Transverse colon (tissue), 4 donors: ENCODE results near the gene BTF3L4. TPM values are rescaled to one million over a fixed set of nuclear protein-coding genes. Genes with fewer than 3 reads are reported as not detected.
A peak's percentile ranks its signal among the peaks of the same experiment; 100 is the strongest.

Source experiments
- DNase-seq: peaks from one replicate; pipeline ENCODE4 v3.0.0-alpha.2; 2019
- H3K27ac ChIP-seq, 4 donors: fragments of 200-600 bp; sonication (generic); 2 replicates each; pipeline ENCODE4 v1.5.1; 2016 to 2018; ENCODE audit warnings: inconsistent platforms in 4 of 4
- H3K27me3 ChIP-seq: fragments of 200-600 bp; sonication (generic); 2 replicates; pipeline ENCODE4 v1.5.1; 2017; ENCODE audit warnings: inconsistent platforms
- H3K36me3 ChIP-seq, 4 donors: fragments of 200-600 bp; sonication (generic); 2 replicates each; pipeline ENCODE4 v1.5.1; 2017 to 2019; ENCODE audit warnings: inconsistent platforms in 4 of 4
- H3K4me1 ChIP-seq, 4 donors: fragments of 200-600 bp; sonication (generic); 2 replicates each; pipeline ENCODE4 v1.5.1; 2017 to 2020; ENCODE audit warnings: inconsistent platforms in 4 of 4
- H3K4me3 ChIP-seq, 4 donors: fragments of 200-600 bp; sonication (generic); 1 replicate in 1 of 4; 2 replicates in 3 of 4; pipeline versions ENCODE4 v1.5.1 to v1.6.1; 2017 to 2019; ENCODE audit warnings: inconsistent platforms in 4 of 4
- H3K9me3 ChIP-seq, 2 donors: fragments of 200-600 bp; sonication (generic); 2 replicates each; pipeline ENCODE4 v1.5.1; 2017 to 2019; ENCODE audit warnings: inconsistent platforms in 2 of 2
- EP300 ChIP-seq: sonication (generic); formaldehyde crosslinking; IDR thresholded peaks from one replicate; pipeline ENCODE4 v1.6.1; 2017; ENCODE audit warnings: antibody characterized with exemption, low read depth
- POLR2A ChIP-seq: fragments of 450-650 bp; IDR thresholded peaks from one replicate; pipeline ENCODE4 v1.6.1; 2016; ENCODE audit warnings: antibody characterized with exemption, mild to moderate bottlenecking, moderate library complexity
- POLR2AphosphoS5 ChIP-seq, 3 donors: sonication (generic); formaldehyde crosslinking; IDR thresholded peaks; one replicate each; pipeline ENCODE4 v1.6.1; 2016; ENCODE audit warnings: antibody characterized with exemption in 3 of 3
- WGBS, 2 donors: methylation state at CpG; one replicate each; pipeline ENCODE4 v1.1.5; 2018; ENCODE audit warnings: low coverage in 1 of 2; 5-methylcytosine and 5-hydroxymethylcytosine counted together
- in situ Hi-C, 4 donors: fragments of 200-750 bp; cut with MboI; loops; one replicate each; pipeline versions ENCODE4 v1.15.0 to v1.15.1; 2017; ENCODE audit warnings: low sequenced_read_pairs in 3 of 4, low pct_ligation_motif_present in 1 of 4, low pct_unique_long_range_greater_than_20kb in 1 of 4
- intact Hi-C: fragments of 100-400 bp; cut with DNase I; formaldehyde crosslinking; loops from one replicate; pipeline ENCODE4 v1.15.1; 2023; ENCODE audit warnings: low total_unique reads
- total RNA-seq, 4 donors: library from RNA; depleted of rRNA; stranded (reverse); fragments of >200 nt; gene quantifications; one replicate each; pipeline ENCODE4 v1.1.0, GENCODE V29; 2016
- TF ChIP-seq, protein P1 (sequence below), 5 experiments: fragments of 200-600 bp in 3 of 5; fragments of 450-650 bp in 2 of 5; sonication (generic) in 3 of 5; IDR thresholded peaks; 1 replicate in 2 of 5; 2 replicates in 3 of 5; pipeline ENCODE4 v1.5.1; 2016 to 2017; ENCODE audit warnings: antibody characterized with exemption in 5 of 5, inconsistent platforms in 3 of 5, mild to moderate bottlenecking in 2 of 5, moderate library complexity in 1 of 5

BTF3L4 gene
- total RNA-seq, 4 donors from 2014 or later = 5.2 to 32.1 (median 14.2) TPM

DNA sequence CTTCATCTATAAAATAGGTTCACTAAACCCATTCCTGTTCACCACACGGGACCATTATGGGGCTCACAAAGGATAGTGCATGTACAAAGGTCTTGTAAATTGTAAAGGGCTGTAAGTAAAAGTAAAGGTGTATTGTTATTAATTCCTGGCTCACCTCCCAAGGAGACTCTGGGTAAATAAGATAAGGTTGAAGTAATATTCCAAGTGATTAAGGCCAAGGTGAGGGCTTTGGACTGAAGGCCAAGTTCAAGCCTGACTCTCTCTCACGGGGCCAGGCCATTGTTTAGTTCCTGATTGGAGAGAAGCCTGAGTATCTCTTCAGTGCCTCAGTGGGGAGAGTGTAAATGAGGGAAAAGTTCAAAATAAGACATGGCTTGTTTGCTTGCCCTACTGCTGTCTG lies 66.3 kb downstream of the BTF3L4 start:
- intact Hi-C loops = no loop called here

DNA sequence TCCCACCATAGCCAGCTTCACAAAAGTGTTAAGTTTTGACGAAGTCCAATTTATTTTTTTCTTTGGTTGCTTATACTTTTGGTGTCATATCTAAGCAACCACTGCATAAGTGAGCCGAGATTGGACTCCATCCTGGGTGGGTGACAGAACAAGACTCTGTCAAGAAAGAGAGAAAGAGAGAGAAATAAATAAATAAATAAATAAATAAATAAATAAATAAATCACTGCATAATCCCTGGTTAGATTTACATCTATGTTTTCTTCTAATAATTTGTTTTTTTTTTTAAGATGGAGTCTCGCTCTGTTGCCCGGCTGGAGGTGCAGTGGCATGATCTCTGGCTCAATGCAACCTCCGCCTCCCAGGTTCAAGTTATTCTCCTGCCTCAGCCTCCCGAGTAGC lies 67.5 kb downstream of the BTF3L4 start:
- TF ChIP-seq POLR2AphosphoS5 (IDR thresholded peaks at IDR 0.05) (no peak), EP300 (no peak), POLR2A (no peak)
- TF ChIP-seq, protein P1, sequence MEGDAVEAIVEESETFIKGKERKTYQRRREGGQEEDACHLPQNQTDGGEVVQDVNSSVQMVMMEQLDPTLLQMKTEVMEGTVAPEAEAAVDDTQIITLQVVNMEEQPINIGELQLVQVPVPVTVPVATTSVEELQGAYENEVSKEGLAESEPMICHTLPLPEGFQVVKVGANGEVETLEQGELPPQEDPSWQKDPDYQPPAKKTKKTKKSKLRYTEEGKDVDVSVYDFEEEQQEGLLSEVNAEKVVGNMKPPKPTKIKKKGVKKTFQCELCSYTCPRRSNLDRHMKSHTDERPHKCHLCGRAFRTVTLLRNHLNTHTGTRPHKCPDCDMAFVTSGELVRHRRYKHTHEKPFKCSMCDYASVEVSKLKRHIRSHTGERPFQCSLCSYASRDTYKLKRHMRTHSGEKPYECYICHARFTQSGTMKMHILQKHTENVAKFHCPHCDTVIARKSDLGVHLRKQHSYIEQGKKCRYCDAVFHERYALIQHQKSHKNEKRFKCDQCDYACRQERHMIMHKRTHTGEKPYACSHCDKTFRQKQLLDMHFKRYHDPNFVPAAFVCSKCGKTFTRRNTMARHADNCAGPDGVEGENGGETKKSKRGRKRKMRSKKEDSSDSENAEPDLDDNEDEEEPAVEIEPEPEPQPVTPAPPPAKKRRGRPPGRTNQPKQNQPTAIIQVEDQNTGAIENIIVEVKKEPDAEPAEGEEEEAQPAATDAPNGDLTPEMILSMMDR (IDR thresholded peaks at IDR 0.05) = no peak
- 86 to 89% methylated on average over 6 of the region's 6 CpGs for whole genome bisulfite sequencing, 2 donors
- no peak overlapping the region for H3K27ac ChIP-seq
- intact Hi-C loops = no loop called here
- no peaks in the 10 kb centered on the region for H3K36me3 ChIP-seq
- no peaks in the 10 kb centered on the region for H3K27me3 ChIP-seq
- H3K9me3 ChIP-seq = no peaks in the 10 kb centered on the region
- no peak overlapping the region for H3K4me3 ChIP-seq
- DNase-seq = no peak
- no peaks in the 10 kb centered on the region for H3K4me1 ChIP-seq
- in situ Hi-C loops = no loop called here

More for the DNA sequence above, 66.3 kb downstream of the BTF3L4 start:
- no peak overlapping the region for H3K4me3 ChIP-seq
- H3K27me3 ChIP-seq = no peaks in the 10 kb centered on the region
- no peaks in the 10 kb centered on the region for H3K36me3 ChIP-seq
- TF ChIP-seq, protein P1 (IDR thresholded peaks at IDR 0.05) = no peak
- TF ChIP-seq EP300 (no peak), POLR2AphosphoS5 (IDR thresholded peaks at IDR 0.05) (no peak), POLR2A (no peak)
- 32 to 55% methylated on average over 2 of the region's 2 CpGs for WGBS, 2 donors
- no peak for DNase-seq
- no peak overlapping the region for H3K27ac ChIP-seq
- no peaks in the 10 kb centered on the region for H3K4me1 ChIP-seq
- in situ Hi-C loops = no loop called here
- no peaks in the 10 kb centered on the region for H3K9me3 ChIP-seq

DNA sequence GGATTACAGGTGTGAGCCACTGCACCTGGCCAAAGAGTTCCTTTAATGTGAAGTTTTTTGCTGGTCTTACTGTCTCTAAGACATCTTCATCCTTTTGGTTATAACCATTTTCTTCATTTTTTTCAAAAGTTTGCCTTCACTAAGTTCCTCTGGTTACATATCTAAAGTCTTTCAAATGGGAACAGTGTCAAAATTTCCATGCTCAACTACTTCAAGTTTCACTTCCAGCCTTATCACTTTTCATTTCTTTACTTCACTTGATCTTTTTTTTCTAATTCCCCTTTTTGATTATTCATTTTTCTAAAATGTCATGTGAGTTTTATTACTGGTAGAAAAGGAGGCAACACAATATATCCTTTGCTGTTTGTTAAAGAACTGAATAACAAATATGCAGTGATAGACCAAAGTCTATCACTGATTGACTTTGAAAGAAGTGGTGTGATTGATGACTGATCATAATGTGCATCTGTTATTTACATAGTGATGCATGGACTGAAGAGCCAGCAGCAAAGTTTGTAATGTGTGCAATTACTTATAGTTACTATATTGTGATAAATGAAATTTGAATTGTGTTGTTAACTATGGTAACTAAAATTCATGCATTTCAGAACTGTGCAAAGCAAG lies 69.8 kb downstream of the BTF3L4 start:
- in situ Hi-C loops (loop anchor here (5.0 to 25.0 kb wide), 3 partner anchors 161 to 561 kb away; partner anchors contain the start of gene COA7 (in 4 of the 4)), intact Hi-C loops (loop anchor here (5.0 kb wide), 1 partner anchor 171 kb away; no protein-coding TSS in a partner anchor)
- Histone ChIP-seq H3K4me3 (no peak overlapping the region), H3K4me1 (no peaks in the 10 kb centered on the region), H3K9me3 (no peaks in the 10 kb centered on the region), H3K36me3 (no peaks in the 10 kb centered on the region), H3K27ac (no peak overlapping the region), H3K27me3 (no peaks in the 10 kb centered on the region)
- DNase-seq = no peak
- TF ChIP-seq POLR2A (no peak), POLR2AphosphoS5 (IDR thresholded peaks at IDR 0.05) (no peak), EP300 (no peak)
- TF ChIP-seq, protein P1 (IDR thresholded peaks at IDR 0.05) = no peak

DNA sequence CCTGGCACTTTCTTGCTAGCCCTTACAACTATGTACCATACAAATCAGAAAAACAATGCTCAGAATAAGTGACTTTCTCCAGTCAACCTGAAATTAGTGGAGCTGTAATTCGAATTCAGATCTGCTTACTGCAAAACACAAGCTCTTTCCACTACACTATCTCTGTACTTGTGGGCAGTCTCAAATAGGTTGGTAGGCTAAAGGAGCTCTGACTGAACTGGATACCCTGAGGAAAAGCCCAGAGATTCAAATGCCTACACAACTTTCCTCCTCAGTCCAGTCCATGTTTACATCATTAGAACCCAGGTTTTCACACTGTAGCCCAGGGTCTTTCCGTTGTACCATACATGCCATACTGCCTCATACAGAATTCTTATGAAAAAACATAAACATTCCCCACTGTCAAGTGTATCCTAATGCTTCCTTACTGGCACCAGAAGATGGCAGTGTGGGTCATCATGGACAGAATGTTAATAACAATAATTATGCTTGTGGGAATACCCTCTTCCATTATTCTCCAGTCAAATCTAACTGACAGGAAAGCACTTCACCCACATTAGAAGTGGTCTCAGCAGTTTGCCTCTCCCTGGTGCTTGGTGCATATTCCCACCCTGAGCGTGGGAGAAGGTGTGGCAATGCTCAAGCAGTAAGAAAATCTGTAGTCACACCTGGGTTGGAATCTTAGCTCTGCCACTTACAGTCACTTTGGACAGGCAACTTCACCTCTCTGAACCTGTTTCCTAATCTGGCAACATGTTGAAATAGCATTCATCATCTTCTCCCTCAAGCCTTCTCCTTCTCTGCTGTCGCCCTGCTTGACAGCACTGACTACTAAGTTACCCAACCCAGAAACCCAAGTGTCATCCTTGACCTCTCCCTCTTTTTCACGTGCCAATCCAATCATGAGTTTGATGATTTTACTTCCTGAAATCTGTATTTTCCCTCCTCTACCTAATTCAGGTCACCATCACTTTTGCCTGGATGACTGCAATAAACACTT lies 71.4 kb downstream of the BTF3L4 start:
- H3K27ac ChIP-seq = no peak overlapping the region
- no peaks in the 10 kb centered on the region for H3K27me3 ChIP-seq
- no peaks in the 10 kb centered on the region for H3K9me3 ChIP-seq
- in situ Hi-C loops (loop anchor here (5.0 to 25.0 kb wide), 3 partner anchors 160 to 560 kb away; partner anchors contain the start of gene COA7 (in 4 of the 4)), intact Hi-C loops (loop anchor here (5.0 kb wide), 1 partner anchor 170 kb away; no protein-coding TSS in a partner anchor)
- H3K36me3 ChIP-seq = no peaks in the 10 kb centered on the region
- DNase-seq = peak; percentile 17
- no peak overlapping the region for H3K4me3 ChIP-seq
- no peaks in the 10 kb centered on the region for H3K4me1 ChIP-seq
- TF ChIP-seq, protein P1 (IDR thresholded peaks at IDR 0.05) = peak; percentile 48 to 66 (median 60)
- TF ChIP-seq EP300 (no peak), POLR2A (no peak), POLR2AphosphoS5 (IDR thresholded peaks at IDR 0.05) (no peak)
- WGBS, 2 donors = 13 to 28% methylated on average over 3 to 5 of the region's 5 CpGs
